Right lobe of liver (tissue), 4 donors: Measurements from ENCODE around the gene TMEM42.

ENCODE experiments used
- POLR2A ChIP-seq: fragments of 450-650 bp; IDR thresholded peaks from one replicate; pipeline ENCODE4 v1.6.1; 2017; ENCODE audit warnings: antibody characterized with exemption, mild to moderate bottlenecking
- TF ChIP-seq, protein P1 (sequence below), 4 donors: fragments of 200-600 bp in 3 of 4; fragments of 450-650 bp in 1 of 4; IDR thresholded peaks; one replicate each; pipeline versions ENCODE4 v1.5.1 to v1.8.0; 2016 to 2022; ENCODE audit warnings: antibody characterized with exemption in 4 of 4, mild to moderate bottlenecking in 2 of 4
- donor health status: DM: no; HTN: no; CAD: no.
- donor health status: DM: no; HTN: no; CAD: no.
- donor health status: DM: no; HTN: yes; CAD: no.

DNA sequence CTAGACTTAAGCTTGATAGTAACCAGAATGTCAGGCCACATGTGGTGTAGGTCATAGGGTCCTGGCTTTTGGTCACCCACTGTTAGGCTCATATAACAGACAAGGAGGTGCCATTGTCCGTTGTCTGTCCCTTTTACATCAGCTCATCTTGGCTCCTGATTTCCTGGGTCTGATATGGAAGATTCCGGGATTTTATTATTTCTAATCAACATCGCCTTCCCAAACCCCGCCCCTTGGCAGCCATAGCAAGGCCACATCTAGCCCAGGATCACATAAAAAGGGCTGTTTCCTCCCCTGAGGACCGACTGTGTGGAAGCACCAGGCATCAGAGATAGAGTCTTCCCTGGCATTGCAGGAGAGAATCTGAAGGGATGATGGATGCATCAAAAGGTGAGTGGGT lies 12.6 kb downstream of the TMEM42 start, which contains the start of gene TGM4:
- TF ChIP-seq, protein P1, sequence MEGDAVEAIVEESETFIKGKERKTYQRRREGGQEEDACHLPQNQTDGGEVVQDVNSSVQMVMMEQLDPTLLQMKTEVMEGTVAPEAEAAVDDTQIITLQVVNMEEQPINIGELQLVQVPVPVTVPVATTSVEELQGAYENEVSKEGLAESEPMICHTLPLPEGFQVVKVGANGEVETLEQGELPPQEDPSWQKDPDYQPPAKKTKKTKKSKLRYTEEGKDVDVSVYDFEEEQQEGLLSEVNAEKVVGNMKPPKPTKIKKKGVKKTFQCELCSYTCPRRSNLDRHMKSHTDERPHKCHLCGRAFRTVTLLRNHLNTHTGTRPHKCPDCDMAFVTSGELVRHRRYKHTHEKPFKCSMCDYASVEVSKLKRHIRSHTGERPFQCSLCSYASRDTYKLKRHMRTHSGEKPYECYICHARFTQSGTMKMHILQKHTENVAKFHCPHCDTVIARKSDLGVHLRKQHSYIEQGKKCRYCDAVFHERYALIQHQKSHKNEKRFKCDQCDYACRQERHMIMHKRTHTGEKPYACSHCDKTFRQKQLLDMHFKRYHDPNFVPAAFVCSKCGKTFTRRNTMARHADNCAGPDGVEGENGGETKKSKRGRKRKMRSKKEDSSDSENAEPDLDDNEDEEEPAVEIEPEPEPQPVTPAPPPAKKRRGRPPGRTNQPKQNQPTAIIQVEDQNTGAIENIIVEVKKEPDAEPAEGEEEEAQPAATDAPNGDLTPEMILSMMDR (IDR thresholded peaks at IDR 0.05): no peak
- no peak for TF ChIP-seq POLR2A
